Measurements from ENCODE around the gene ALDH1A2.
"Not testable (repeated sequence)": the region's sequence is repeated elsewhere in the genome, so short reads cannot be mapped to it uniquely, and the experiment has no call there.

The ALDH1A2 gene

DNA sequence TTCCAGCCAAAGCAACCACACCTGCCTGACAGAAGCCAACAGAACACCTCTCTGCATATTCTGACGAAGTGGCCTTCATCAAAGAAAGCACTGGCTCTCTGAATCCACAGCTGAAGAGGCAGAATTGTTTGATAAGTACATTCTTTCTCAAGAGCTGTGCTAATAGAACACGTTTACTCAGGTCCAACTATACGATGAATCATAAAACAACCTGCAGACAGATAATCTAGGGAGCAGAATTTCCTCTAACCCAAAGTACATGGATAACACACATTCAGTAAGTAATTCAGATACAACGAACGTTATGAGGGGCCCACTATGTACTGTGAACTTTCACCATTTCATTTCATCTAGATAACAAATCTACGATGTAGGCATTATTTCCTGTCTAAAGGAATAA is 25.4 kb downstream of the ALDH1A2 start:
- DNase-seq (ENCODE audit: low spot score): no peak

DNA sequence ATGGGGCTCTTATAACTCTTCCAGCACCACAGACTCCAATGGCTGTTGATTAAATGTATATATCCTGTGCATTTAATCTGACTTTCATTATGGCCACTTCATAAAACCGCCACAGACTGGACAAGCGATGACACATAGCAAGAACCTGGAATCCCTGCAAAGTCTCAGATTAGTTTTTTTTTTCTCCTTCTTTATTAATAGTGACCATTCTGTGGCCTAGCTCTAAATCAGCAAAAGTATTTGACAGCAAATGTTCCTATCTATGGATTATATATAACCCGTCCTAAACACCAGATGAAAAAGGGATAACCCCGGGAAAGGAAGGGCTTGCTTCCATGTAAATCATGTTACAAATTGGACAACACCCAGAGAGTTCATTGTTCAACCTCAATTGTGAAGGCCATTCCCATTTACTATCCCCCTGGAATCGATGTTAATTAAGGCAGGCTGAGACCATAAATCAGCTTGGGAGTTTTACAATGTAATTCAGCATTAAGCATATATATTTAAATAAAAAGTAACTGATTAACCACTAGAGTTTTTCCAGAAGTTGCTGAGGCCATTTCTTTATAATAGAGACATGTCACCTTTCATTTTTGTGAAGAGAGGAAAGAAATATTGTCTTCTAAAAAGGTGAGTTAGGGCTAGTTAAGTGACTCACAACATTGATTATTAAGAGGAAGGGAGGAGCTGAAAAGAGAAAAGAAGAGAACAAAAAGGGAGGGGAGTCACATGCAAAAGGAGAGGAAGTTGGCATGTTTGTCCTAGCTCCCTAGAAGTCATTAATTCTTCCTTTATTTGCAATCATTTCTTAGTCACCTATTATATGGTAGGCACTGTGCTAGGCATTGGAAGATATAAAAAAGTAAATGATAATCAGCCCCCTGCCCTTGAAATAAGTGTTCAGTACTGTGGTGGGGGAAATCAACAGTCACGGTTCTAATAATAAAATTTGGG is 26.2 kb downstream of the ALDH1A2 start:
- no peak for DNase-seq (ENCODE audit: low spot score)

DNA sequence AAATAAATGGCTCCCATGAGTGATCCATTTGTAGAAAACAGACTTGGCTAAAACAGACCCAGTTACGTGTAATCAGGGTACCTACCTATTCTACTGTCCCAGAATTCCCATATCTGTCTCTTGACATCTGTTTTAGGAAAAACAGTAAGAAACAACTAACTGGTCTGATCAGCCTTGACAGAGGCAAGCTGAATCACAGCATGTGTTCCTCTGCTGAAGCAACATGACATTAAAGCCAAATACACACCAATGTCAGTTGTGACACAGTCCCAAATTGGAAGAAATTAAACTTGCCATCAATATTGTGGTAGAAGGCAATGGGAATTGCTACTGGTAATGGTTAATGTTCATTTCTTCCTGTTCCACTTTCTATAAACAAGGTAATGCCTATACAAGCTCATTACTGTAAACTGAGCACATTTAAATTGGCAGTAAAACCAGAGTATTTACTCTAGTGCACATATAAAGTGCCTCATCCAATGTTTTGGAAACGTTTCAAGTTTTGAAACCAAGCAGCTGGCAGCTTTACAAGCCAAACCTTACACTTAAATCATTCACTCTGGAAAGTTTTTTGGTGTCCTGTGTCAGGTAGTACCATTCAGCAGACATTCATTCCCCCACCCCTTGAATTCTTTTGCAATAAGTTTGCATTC is 27.0 kb downstream of the ALDH1A2 start:
- DNase-seq (ENCODE audit: low spot score): no peak

DNA sequence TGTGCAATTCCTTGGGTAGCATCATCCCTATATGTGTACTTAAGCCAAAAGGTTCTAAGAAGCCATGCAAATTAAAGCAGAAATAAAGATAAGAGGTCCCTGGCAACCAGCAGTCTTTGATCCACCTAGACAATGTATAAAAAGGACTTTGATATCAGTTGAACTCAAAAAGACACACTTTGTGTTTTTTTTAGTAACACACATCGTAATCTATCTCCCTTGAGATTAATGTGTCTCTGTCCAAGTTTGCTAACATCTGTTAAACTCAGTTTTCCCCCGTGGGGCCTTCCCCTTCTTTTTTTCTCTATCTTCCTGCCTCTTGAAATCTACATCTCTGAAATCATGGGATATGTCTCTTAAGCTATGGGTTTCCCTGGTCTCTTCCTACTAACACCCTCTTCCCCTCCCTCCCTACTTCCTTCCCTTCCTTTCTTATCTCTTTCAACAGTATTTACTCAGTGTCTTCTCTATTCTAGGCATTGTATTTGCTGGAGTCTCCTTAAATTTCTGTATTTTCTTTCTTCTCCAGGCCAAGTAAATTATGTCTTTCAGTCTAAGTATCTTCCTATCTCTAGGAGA is 27.7 kb downstream of the ALDH1A2 start:
- DNase-seq (ENCODE audit: low spot score): no peak

DNA sequence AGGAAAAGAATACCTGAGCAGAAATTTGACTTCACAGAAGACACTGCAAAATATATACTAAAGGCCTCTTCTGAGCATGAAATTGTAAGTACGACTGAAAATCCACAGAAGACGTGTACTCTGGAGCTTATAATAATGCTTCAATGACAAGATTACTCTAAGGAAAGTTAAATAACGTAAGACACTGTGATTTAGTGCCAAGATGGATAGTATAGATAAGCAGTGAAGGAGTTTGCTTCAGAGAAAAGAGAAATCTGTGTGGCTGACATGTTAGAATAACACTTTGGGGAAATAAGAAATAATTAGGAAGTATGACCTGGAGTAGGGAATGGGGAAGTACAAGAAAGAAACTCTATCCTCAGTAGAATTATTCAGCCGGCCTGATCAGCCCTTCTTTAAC is 28.9 kb downstream of the ALDH1A2 start:
- no peak for DNase-seq (ENCODE audit: low spot score)

DNA sequence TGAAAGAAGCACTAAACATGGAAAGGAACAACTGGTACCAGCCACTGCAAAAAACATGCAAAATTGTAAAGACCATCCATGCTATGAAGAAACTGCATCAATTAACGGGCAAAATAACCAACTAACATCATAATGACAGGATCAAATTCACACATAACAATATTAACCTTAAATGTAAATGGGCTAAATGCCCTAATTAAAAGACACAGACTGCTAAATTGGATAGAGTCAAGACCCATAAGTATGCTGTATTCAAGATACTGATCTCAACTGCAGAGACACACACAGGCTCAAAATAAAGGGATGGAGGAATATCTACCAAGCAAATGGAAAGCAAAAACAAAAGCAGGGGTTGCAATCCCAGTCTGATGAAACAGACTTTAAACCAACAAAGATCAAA is 37.1 kb downstream of the ALDH1A2 start:
- DNase-seq (ENCODE audit: low spot score): not testable (repeated sequence)

DNA sequence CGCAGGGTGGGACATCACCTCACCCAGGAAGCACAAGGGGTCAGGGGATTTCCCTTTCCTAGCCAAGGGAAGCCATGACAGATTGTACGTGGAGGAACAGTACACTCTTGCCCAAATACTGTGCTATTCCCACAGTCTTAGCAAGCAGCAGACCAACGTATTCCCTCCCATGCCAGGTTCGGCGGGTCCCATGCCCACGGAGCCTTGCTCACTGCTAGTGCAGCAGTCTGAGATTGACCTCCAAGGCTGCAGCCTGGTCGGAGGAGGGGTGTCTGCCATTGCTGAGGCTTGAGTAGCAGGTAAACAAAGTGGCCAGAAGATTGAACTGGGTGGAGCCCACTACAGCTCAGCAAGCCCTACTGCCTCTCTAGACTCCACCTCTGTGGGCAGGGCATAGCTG is 39.0 kb downstream of the ALDH1A2 start:
- no peak for DNase-seq (ENCODE audit: low spot score)

DNA sequence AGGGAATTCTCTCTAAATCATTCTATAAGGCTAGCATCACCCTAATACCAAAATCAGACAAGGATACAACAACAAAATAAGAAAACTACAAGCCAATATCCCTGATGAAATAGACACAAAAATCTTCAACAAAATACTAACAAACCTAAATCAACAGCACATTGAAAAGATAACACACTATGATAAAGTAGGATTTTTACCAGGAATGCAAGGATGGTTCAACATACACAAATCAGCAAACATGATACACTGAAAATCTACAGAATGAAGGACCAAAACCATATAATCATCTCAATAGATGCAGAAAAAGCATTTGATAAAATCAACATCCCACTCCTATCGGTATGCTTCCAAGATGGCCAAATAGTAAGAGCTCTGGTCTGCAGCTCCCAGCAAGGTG is 39.5 kb downstream of the ALDH1A2 start:
- no peak for DNase-seq (ENCODE audit: low spot score)

DNA sequence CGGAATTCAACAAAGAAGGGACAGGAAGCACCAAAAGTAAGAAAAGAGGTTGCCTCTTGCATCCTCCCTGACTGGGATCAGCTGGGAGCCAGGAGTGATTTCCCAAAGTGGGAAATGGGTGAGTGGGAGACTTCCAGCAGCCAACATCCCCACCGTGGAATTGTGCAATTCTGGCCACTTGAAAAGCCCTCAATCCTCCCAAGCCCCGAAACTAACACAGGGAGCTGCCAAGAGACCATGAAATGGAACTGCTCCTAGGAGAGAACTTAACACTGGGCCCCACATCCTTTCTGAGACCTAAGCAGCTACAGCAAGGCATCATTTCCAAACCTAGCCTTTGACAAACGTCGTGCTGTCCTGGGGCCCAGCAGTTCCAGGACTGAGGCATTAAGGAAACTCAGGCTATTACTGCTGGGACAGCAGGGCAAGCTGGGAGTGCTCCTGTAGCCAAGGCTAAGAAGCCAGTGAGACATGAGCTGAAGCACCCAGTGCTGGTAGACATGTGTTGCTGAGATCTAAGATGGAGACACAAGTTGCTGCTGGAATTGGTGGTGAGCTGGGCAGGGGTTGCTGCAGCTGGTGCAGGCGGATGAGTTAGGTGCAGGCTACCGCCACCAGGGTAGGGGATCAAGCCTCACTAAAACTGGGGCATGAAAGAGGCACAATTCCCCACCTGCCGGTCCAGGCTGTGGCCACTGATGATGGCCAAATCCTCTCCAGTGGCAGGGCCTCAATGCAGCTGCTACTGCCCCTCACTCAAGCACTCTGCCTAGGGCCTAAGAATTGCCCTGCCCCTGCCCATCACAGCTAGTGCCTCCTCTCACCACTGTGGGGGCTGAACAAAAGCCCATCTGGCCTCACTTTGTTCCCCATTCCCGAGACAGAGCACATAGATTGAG is 43.9 kb downstream of the ALDH1A2 start:
- no peak for DNase-seq (ENCODE audit: low spot score)

DNA sequence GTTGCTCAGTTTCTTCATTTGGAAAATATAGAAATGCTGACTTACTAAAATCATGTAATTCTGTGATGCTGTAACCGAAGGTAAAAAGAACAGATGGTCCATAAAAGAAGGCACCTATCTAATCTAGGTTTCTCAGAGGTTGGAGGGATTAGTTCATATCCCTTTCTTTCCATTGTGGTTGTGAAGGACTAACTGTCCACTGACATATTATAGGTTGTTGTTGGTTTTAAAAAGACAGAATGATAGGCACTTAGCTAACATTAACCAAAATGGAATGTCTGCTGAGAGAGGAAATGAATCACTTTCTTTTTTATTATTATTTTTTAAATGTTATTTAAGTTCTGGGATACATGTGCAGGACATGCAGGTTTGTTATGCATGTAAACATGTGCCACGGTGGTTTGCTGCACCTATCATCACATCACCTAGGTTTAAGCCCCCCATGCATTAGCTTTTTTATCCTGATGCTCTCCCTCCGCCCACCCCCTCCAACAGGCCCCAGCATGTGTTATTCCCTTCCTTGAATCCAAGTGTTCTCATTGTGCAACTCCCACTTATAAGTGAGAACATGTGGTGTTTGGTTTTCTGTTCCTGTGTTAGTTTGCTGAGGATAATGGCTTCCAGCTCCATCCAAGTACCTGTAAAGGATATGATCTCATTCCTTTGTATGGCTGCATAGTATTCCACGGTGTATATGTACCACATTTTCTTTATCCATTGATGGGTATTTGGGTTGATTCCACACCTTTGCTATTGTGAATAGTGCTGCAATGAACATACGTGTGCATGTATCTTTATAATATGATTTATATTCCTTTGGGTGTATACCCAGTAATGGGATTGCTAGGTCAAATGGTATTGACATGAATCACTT is 45.8 kb downstream of the ALDH1A2 start:
- no peak for DNase-seq (ENCODE audit: low spot score)

DNA sequence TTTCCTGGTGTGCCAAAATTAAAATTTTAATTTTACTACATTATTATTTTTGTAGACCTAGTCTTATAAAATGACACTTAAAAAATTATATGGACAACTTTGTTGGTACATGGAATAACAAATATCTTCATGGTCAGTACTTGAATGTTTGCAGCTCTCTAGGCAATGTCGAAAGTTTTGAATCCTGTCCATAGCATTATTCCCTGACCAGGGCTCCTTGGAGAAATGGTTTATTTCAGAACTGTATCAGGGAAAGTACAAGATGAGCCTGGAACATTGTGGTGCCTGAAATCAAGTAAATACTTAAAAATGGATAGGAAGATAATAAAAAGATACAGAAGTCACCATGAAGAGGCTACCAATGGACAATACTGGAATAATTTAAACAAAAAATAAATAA is 47.6 kb downstream of the ALDH1A2 start:
- no peak for DNase-seq (ENCODE audit: low spot score)

DNA sequence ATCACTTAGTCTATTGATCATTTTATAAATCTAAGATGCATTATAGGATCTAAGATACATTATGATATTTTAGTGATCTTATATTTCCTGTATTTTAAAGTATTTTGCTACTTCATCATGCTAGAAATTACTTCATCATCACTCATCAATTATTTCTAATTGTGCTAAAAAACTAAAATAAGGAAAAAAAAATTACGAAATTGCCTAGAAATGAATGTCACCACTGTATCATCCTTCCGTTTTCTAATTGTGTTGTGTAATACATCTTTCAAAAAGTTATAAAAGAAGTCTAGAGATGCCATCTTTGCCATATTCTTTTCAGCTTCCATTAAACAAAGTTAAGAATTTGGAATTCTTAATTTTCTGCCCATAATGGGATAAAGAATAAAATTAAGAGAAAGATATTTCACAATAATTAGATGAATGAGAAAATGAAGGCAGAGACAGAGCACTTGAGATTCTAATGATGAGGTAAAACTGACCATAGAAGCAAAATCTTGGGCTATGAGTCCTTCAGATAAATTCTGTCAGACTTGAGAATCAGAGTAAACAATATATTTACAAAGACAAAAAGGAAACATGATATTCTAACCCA is 48.8 kb downstream of the ALDH1A2 start:
- no peak for DNase-seq (ENCODE audit: low spot score)

DNA sequence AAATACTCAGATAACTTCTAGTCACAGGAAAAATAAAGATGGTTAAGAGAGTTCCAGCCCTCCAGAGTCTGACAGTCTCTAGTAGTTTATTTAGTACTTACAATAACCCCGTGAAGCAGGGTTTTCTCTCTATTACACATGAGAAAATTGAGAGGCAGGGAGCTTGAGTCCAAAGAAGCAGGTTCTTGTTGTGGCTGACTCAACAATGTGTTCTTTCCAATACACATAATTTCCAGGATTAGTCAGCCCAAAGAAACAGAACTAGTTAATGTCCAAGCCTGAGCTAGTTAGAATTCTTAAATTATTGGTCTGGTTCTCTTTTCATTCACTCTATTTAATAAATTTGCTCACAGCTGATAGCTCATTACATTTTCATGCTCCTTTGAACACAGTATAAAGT is 49.9 kb downstream of the ALDH1A2 start:
- no peak for DNase-seq (ENCODE audit: low spot score)

DNA sequence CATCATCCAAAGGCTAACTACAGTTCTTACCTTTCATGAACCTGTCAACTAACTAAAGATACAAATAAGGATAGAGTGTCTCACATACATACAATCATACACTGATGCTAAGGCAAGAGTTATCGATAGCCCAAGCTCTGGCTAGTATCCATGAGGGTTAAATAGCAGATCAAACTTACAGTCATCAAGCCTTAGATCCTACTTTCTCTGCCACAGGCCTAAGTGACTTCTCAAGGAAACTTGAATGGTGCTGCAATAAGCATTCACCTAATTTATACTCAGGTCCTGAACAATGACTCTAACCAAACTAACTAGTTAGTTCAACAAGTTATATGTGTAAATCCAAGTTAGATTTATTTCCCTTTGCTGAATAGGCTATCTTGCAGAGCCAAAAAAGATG is 51.0 kb downstream of the ALDH1A2 start:
- no peak for DNase-seq (ENCODE audit: low spot score)

DNA sequence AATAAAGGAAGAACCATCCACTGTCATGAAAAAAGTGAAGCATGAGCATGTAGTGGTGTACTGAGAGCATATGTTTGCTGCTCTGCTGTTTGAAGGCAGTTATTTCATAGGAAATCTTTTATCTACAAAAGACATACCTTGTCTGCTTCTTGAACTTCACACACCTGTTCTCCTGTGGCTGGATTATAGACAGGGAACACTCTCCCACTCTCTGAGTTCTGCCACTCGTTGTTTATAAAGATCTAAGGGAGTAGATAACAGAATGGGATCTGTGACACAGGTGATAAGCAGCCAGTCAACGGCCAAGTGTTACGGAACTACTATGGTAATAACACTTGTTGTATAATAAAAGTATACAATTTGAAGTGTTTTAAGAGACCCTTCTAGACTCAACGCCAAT is 51.5 kb downstream of the ALDH1A2 start:
- no peak for DNase-seq (ENCODE audit: low spot score)

DNA sequence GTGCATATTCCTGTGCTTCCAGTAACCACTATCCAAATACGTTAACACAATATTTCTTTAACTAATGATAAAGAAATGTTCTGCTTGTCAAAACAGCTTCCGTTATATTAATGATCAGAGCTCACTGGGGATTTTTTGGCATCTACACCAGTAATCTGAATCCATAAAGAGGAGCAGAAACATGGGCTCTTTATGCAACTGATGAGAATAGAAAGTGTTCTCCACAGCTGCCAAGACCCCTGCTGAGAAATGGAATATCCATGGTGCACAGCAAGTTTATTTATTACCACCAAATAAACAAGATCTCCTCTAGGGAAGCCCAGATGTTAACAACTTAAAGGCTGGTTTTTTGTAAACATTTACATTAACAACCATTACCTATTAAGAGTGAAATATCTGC is 54.5 kb downstream of the ALDH1A2 start:
- DNase-seq (ENCODE audit: low spot score): no peak

DNA sequence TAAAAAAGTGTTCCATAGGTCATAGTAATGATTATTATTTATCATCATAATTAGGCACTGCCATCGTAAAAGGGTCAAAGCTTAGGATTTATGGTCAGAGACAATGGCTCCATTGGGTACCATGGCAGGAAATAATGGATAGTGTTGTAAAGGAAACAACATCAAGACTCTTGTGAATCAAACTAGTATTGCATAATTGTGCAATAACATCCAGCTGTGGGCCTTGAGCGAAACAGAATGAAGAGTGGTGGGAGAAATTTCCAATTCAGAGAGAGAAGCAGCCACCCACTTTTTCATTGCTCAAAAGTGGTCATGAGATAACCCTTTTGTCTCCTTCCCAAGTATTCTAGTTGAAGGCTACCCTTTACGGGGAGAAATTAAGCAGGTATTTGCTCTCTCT is 61.7 kb downstream of the ALDH1A2 start:
- DNase-seq (ENCODE audit: low spot score): no peak

DNA sequence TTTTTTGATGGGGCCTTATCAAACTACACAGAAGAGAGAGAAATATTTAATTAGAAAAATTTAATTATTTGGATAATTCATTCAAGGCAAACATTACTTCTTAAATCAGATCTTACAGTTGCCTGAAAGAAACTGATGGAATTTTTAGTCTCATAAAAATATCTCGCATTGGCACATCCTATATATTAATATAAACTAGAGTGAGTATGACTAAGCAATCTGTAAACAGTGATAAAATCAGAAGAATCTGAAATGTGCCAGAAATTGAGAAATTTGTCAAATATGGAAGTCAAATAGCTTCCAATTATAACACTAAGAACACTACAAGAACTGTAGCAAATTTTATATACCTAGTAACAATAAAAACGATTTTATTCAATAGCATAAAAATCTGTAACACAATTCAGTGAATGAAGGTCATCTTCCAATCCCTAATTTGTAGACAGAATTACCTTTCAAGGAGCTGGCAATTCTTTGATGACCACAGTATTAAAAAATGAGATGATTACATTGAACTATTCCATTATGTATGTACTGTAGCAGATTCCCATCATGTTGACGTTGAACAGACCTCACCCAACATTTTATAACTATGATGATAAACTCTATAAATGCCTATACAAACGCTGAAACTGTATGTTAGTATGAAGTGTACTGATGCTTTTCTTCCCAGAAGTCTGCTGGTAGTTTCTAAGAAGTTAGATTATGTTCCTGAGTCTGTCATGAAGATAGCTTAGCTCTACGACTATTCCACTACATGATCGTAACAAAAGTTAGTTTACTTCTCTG is 63.0 kb downstream of the ALDH1A2 start:
- DNase-seq (ENCODE audit: low spot score): no peak

DNA sequence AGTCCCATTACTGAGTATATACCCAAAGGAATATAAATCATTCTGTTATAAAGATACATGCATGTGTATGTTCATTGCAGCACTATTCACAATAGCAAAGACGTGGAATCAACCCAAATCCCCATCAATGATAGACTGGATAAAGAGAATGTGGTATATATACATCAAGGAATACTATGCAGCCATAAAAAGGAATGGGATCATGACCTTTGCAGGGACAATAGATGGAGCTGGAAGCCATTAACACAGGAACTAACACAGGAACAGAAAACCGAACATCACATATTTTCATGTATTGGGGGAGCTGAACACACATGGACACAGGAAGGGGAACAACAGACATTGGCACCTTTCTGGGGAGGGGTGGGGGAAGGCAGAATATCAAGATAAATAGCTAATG is 65.8 kb downstream of the ALDH1A2 start:
- DNase-seq (ENCODE audit: low spot score): not testable (repeated sequence)

DNA sequence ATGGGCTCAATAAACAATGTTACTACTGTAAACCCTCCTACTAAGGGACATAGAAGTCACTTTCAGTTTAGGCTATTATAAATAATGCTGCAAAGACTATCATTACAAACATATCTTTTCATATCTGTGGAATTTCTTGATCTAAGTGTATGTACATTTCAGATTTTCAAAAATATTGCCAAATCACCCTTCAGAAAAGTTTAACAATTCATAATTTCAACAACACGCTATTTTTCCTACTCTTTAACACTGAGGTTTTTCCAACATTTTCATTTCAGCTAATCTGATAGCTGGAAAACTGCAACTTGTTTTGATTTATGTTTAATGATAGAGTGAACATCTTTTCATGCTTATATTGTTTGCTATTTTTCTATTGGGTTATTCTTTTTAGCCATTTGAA is 69.0 kb downstream of the ALDH1A2 start:
- no peak for DNase-seq (ENCODE audit: low spot score)
